WTC11 (cell line): Measurements from ENCODE around the gene TMEM235. TPM values are rescaled to one million over a fixed set of nuclear protein-coding genes. Genes with fewer than 3 reads are reported as not detected.

ENCODE experiments used
- ATAC-seq: fragments of 200-7000 bp; cut with Tn5 transposase; 2 replicates; pipeline ENCODE4 v1.10.0; 2021; ENCODE audit warnings: mild to moderate bottlenecking, moderate library complexity
- CTCF ChIA-PET: fragments of 300-600 bp; sonication (Branson Sonifier 250); formaldehyde crosslinking; loops from one replicate; lab custom pipeline; 2021; ENCODE audit warnings: antibody characterized with exemption; lab: Charles Lee
- POLR2A ChIA-PET: fragments of 350-600 bp; sonication (Branson Sonifier 250); formaldehyde crosslinking; loops from one replicate; lab custom pipeline; 2021; ENCODE audit warnings: antibody characterized with exemption; lab: Charles Lee
- DNase-seq: peaks from one replicate; pipeline ENCODE4 v3.0.0; 2021; ENCODE audit warnings: low spot score
- H3K27ac Mint-ChIP-seq: 2 replicates; pipeline ENCODE4 v1.8.0; 2021; ENCODE audit warnings: mixed read lengths
- H3K27me3 Mint-ChIP-seq: 2 replicates; pipeline ENCODE4 v1.8.0; 2021; ENCODE audit warnings: low read depth, mild to moderate bottlenecking, moderate library complexity, mixed read lengths
- H3K36me3 Mint-ChIP-seq: 2 replicates; pipeline ENCODE4 v1.8.0; 2021; ENCODE audit warnings: mixed read lengths
- H3K4me1 Mint-ChIP-seq: 2 replicates; pipeline ENCODE4 v1.8.0; 2022; ENCODE audit warnings: mixed read lengths
- H3K4me3 Mint-ChIP-seq: 2 replicates; pipeline ENCODE4 v1.8.0; 2021; ENCODE audit warnings: mild to moderate bottlenecking, moderate library complexity, mixed read lengths
- H3K9me3 Mint-ChIP-seq: 2 replicates; pipeline ENCODE4 v1.8.0; 2021; ENCODE audit warnings: mixed read lengths
- E2F4 ChIP-seq: sonication (generic); formaldehyde crosslinking; IDR thresholded peaks from 2 replicates; pipeline ENCODE4 v1.8.1; 2022; ENCODE audit warnings: low read depth, mild to moderate bottlenecking, moderate library complexity, missing genetic modification reagents, borderline replicate concordance
- GABPB1 ChIP-seq: sonication (generic); formaldehyde crosslinking; IDR thresholded peaks from 2 replicates; pipeline ENCODE4 v1.8.1; 2023; ENCODE audit warnings: mild to moderate bottlenecking, missing genetic modification reagents
- GTF2I ChIP-seq: fragments of 250-450 bp; sonication (Bioruptor Pico); conservative IDR thresholded peaks from 2 replicates; pipeline ENCODE4 v1.4.0; 2021; ENCODE audit warnings: mild to moderate bottlenecking
- NR2C2 ChIP-seq: sonication (generic); formaldehyde crosslinking; IDR thresholded peaks from 2 replicates; pipeline ENCODE4 v1.8.0; 2022; ENCODE audit warnings: mild to moderate bottlenecking, missing genetic modification reagents
- PRDM15 ChIP-seq: sonication (generic); formaldehyde crosslinking; IDR thresholded peaks from 2 replicates; pipeline ENCODE4 v1.8.0; 2022; ENCODE audit warnings: missing genetic modification reagents
- RORB ChIP-seq: fragments of 250-450 bp; sonication (Bioruptor Pico); IDR thresholded peaks from 2 replicates; pipeline ENCODE4 v1.9.0; 2021; ENCODE audit warnings: mild to moderate bottlenecking
- TCF7 ChIP-seq: sonication (generic); formaldehyde crosslinking; IDR thresholded peaks from 2 replicates; pipeline ENCODE4 v1.8.0; 2022; ENCODE audit warnings: mild to moderate bottlenecking, low read depth, missing genetic modification reagents, moderate library complexity
- TEAD1 ChIP-seq: sonication (generic); formaldehyde crosslinking; IDR thresholded peaks from 2 replicates; pipeline ENCODE4 v1.8.0; 2022; ENCODE audit warnings: mild to moderate bottlenecking, missing genetic modification reagents
- TEAD4 ChIP-seq: sonication (generic); formaldehyde crosslinking; IDR thresholded peaks from 2 replicates; pipeline ENCODE4 v1.8.0; 2022; ENCODE audit warnings: mild to moderate bottlenecking, missing genetic modification reagents
- TP53 ChIP-seq: sonication (generic); formaldehyde crosslinking; IDR thresholded peaks from 2 replicates; pipeline ENCODE4 v1.8.1; 2023; ENCODE audit warnings: mild to moderate bottlenecking, missing genetic modification reagents
- ZBTB21 ChIP-seq: sonication (generic); formaldehyde crosslinking; IDR thresholded peaks from 2 replicates; pipeline ENCODE4 v1.8.1; 2023; ENCODE audit warnings: mild to moderate bottlenecking, missing genetic modification reagents, borderline replicate concordance
- ZNF121 ChIP-seq: sonication (generic); formaldehyde crosslinking; IDR thresholded peaks from 2 replicates; pipeline ENCODE4 v1.8.0; 2023; ENCODE audit warnings: missing genetic modification reagents
- ZNF317 ChIP-seq: sonication (generic); formaldehyde crosslinking; IDR thresholded peaks from 2 replicates; pipeline ENCODE4 v1.8.1; 2023; ENCODE audit warnings: low read depth, mild to moderate bottlenecking, moderate library complexity, missing genetic modification reagents, borderline replicate concordance
- ZNF423 ChIP-seq: fragments of 250-450 bp; sonication (Bioruptor Pico); IDR thresholded peaks from 2 replicates; pipeline ENCODE4 v2.1.2; 2022; ENCODE audit warnings: mild to moderate bottlenecking, moderate library complexity
- total RNA-seq: library from RNA; stranded (reverse); gene quantifications from 3 replicates; pipeline ENCODE4 v1.2.3, GENCODE V29; 2021
- TF ChIP-seq, protein P1 (sequence below): fragments of 250-450 bp; sonication (Bioruptor Pico); IDR thresholded peaks from 2 replicates; pipeline ENCODE4 v1.9.0; 2021; ENCODE audit warnings: moderate library complexity, mild to moderate bottlenecking, inconsistent platforms, borderline replicate concordance
- TF ChIP-seq, protein P2 (sequence below): sonication (generic); formaldehyde crosslinking; IDR thresholded peaks from 2 replicates; pipeline ENCODE4 v1.8.1; 2022; ENCODE audit warnings: low read depth, missing genetic modification reagents, borderline replicate concordance
- TF ChIP-seq, protein P3 (sequence below): fragments of 250-450 bp; sonication (Bioruptor Pico); IDR thresholded peaks from 2 replicates; pipeline ENCODE4 v1.9.0; 2021; ENCODE audit warnings: mild to moderate bottlenecking, borderline replicate concordance

Gene TMEM235
- total RNA-seq, 1 experiment from 2014 or later, result 0.24 TPM

- Mint-ChIP-seq H3K4me1 (peaks cover 23% of the 10 kb centered on the region), H3K36me3 (no peaks in the 10 kb centered on the region), H3K9me3 (no peaks in the 10 kb centered on the region), H3K27ac (no peak overlapping the region; the same call in 1 of the 2 replicates), H3K27me3 (no peaks in the 10 kb centered on the region), H3K4me3 (no peak overlapping the region)
- ChIA-PET POLR2A (no interaction called here), CTCF (interaction anchor here (0.5 to 1.6 kb wide), 8 partner anchors 9 to 216 kb away, joined by 3 to 12 read pairs (median 4); no protein-coding TSS in a partner anchor)
- peak; percentile 48 for DNase-seq
- peak; percentile 80 for ATAC-seq
- TF ChIP-seq RORB (CRISPR knock-in tag) (no peak), TCF7 (CRISPR knock-in tag) (no peak), TEAD1 (CRISPR knock-in tag) (no peak), TEAD4 (CRISPR knock-in tag) (no peak), GABPB1 (CRISPR knock-in tag) (no peak), PRDM15 (no peak)
- TF ChIP-seq, protein P1, sequence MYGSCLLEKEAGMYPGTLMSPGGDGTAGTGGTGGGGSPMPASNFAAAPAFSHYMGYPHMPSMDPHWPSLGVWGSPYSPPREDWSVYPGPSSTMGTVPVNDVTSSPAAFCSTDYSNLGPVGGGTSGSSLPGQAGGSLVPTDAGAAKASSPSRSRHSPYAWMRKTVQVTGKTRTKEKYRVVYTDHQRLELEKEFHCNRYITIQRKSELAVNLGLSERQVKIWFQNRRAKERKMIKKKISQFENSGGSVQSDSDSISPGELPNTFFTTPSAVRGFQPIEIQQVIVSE, result no peak
- TF ChIP-seq, protein P2, sequence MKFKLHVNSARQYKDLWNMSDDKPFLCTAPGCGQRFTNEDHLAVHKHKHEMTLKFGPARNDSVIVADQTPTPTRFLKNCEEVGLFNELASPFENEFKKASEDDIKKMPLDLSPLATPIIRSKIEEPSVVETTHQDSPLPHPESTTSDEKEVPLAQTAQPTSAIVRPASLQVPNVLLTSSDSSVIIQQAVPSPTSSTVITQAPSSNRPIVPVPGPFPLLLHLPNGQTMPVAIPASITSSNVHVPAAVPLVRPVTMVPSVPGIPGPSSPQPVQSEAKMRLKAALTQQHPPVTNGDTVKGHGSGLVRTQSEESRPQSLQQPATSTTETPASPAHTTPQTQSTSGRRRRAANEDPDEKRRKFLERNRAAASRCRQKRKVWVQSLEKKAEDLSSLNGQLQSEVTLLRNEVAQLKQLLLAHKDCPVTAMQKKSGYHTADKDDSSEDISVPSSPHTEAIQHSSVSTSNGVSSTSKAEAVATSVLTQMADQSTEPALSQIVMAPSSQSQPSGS (CRISPR knock-in tag), result no peak
Observed at GRCh38 chr17:78278139-78278741, 46.8 kb downstream of the TMEM235 start.

DNA sequence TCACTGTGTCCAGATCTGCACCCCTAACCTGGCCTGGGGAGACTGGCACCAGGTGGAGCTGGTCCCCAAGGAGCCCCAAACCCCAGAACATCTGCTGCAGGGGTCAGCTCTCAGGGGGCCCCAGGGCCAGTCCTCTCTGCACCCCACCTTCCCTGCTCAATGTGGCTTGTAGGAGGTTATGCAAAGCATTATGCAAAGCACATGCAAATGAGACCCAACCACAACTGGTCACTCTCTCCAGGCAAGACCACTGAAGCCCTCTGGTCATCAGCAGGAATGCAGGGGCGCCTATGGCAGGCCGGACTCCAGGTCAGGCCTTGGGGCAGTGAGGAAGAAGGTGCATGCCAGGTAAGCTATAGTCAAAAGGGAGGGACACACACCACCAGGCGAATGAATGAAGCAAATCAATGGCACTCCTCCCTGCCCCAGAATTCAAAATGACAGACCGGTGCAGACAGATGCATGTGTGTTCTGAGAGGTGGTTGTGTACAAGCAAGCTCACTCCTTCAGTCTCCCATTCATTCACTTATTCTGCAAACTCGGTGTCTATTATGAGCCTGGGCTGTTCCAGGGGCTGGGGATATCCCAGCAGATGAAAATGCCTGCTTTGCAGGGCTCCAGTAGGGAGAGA is 48.0 kb downstream of the TMEM235 start:
- CTCF ChIA-PET, result interaction anchor here (1.5 to 1.6 kb wide), 2 partner anchors 28 to 215 kb away, joined by 3 to 12 read pairs; no protein-coding TSS in a partner anchor
- POLR2A ChIA-PET, result interaction anchor here (1.0 kb wide), 1 partner anchor 35 kb away, joined by 3 read pairs; no protein-coding TSS in a partner anchor
- H3K27me3 Mint-ChIP-seq, result no peaks in the 10 kb centered on the region
- DNase-seq, result no peak
- no peaks in the 10 kb centered on the region for H3K36me3 Mint-ChIP-seq
- H3K9me3 Mint-ChIP-seq, result no peaks in the 10 kb centered on the region
- peaks cover 23% of the 10 kb centered on the region for H3K4me1 Mint-ChIP-seq
- H3K4me3 Mint-ChIP-seq, result no peak overlapping the region
- ATAC-seq, result no peak
- H3K27ac Mint-ChIP-seq, result no peak overlapping the region
- no peak for TF ChIP-seq PRDM15
- no peak for TF ChIP-seq E2F4 (CRISPR knock-in tag)
- no peak for TF ChIP-seq TP53 (CRISPR knock-in tag)
- no peak for TF ChIP-seq ZBTB21 (CRISPR knock-in tag)
- no peak for TF ChIP-seq ZNF317 (CRISPR knock-in tag)
- TF ChIP-seq NR2C2 (CRISPR knock-in tag), result no peak
- no peak for TF ChIP-seq GABPB1 (CRISPR knock-in tag)
- TF ChIP-seq GTF2I, result no peak
- no peak for TF ChIP-seq ZNF121
- no peak for TF ChIP-seq ZNF423 (CRISPR knock-in tag)
- TF ChIP-seq, protein P3, sequence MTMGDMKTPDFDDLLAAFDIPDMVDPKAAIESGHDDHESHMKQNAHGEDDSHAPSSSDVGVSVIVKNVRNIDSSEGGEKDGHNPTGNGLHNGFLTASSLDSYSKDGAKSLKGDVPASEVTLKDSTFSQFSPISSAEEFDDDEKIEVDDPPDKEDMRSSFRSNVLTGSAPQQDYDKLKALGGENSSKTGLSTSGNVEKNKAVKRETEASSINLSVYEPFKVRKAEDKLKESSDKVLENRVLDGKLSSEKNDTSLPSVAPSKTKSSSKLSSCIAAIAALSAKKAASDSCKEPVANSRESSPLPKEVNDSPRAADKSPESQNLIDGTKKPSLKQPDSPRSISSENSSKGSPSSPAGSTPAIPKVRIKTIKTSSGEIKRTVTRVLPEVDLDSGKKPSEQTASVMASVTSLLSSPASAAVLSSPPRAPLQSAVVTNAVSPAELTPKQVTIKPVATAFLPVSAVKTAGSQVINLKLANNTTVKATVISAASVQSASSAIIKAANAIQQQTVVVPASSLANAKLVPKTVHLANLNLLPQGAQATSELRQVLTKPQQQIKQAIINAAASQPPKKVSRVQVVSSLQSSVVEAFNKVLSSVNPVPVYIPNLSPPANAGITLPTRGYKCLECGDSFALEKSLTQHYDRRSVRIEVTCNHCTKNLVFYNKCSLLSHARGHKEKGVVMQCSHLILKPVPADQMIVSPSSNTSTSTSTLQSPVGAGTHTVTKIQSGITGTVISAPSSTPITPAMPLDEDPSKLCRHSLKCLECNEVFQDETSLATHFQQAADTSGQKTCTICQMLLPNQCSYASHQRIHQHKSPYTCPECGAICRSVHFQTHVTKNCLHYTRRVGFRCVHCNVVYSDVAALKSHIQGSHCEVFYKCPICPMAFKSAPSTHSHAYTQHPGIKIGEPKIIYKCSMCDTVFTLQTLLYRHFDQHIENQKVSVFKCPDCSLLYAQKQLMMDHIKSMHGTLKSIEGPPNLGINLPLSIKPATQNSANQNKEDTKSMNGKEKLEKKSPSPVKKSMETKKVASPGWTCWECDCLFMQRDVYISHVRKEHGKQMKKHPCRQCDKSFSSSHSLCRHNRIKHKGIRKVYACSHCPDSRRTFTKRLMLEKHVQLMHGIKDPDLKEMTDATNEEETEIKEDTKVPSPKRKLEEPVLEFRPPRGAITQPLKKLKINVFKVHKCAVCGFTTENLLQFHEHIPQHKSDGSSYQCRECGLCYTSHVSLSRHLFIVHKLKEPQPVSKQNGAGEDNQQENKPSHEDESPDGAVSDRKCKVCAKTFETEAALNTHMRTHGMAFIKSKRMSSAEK (CRISPR knock-in tag), result no peak
